Measurements from ENCODE around the gene FAM240B.

FAM240B gene

GRCh38 chr9:38700695-38701094 is 19.2 kb downstream of the FAM240B start:
- Histone ChIP-seq H3K4me3 (ENCODE audit: low read length) (no peak overlapping the region), H3K27me3 (ENCODE audit: insufficient read depth, low read length) (no peaks in the 10 kb centered on the region), H3K4me1 (ENCODE audit: insufficient read depth, low read length) (no peaks in the 10 kb centered on the region), H3K36me3 (ENCODE audit: insufficient read depth, low read length) (no peaks in the 10 kb centered on the region), H3K27ac (ENCODE audit: low read depth, low read length) (no peak overlapping the region), H3K9ac (ENCODE audit: low read depth, low read length) (no peak overlapping the region), H3K9me3 (ENCODE audit: insufficient read depth, low read depth, low read length) (0 out of 2 replicates have a peak, but pooled peaks cover 2% of the 10 kb centered on the region)
- WGBS, result 100% methylated on average over 1 of the region's 1 CpG

GRCh38 chr9:38699337-38699736 is 20.6 kb downstream of the FAM240B start:
- no peaks in the 10 kb centered on the region for H3K36me3 ChIP-seq (ENCODE audit: insufficient read depth, low read length)
- no peak overlapping the region for H3K4me3 ChIP-seq (ENCODE audit: low read length)
- H3K4me1 ChIP-seq (ENCODE audit: insufficient read depth, low read length), result peaks cover 2% of the 10 kb centered on the region; the same call in 1 of the 2 replicates
- no peak overlapping the region for H3K9ac ChIP-seq (ENCODE audit: low read depth, low read length)
- 0 out of 2 replicates have a peak, but pooled peaks cover 2% of the 10 kb centered on the region for H3K9me3 ChIP-seq (ENCODE audit: insufficient read depth, low read depth, low read length)
- 93% methylated on average over 7 of the region's 7 CpGs for WGBS
- no peaks in the 10 kb centered on the region for H3K27me3 ChIP-seq (ENCODE audit: insufficient read depth, low read length)
- H3K27ac ChIP-seq (ENCODE audit: low read depth, low read length), result no peak overlapping the region

- Histone ChIP-seq H3K4me3 (ENCODE audit: low read length) (no peak overlapping the region), H3K9ac (ENCODE audit: low read depth, low read length) (no peak overlapping the region), H3K27ac (ENCODE audit: low read depth, low read length) (no peak overlapping the region), H3K36me3 (ENCODE audit: insufficient read depth, low read length) (no peaks in the 10 kb centered on the region), H3K4me1 (ENCODE audit: insufficient read depth, low read length) (peaks cover 6% of the 10 kb centered on the region; the same call in 1 of the 2 replicates), H3K27me3 (ENCODE audit: insufficient read depth, low read length) (no peaks in the 10 kb centered on the region), H3K9me3 (ENCODE audit: insufficient read depth, low read depth, low read length) (no peaks in the 10 kb centered on the region)
- WGBS, result no CpG with 5 or more reads among the region's 2 CpGs
Measured at GRCh38 chr9:38697776-38698300, 22.1 kb downstream of the FAM240B start.

GRCh38 chr9:38696999-38697398 is 22.9 kb downstream of the FAM240B start:
- 91% methylated on average over 3 of the region's 3 CpGs for WGBS
- Histone ChIP-seq H3K4me3 (ENCODE audit: low read length) (no peak overlapping the region), H3K9ac (ENCODE audit: low read depth, low read length) (no peak overlapping the region), H3K36me3 (ENCODE audit: insufficient read depth, low read length) (no peaks in the 10 kb centered on the region), H3K27me3 (ENCODE audit: insufficient read depth, low read length) (no peaks in the 10 kb centered on the region), H3K27ac (ENCODE audit: low read depth, low read length) (no peak overlapping the region), H3K9me3 (ENCODE audit: insufficient read depth, low read depth, low read length) (no peaks in the 10 kb centered on the region), H3K4me1 (ENCODE audit: insufficient read depth, low read length) (peaks cover 14% of the 10 kb centered on the region; the same call in 1 of the 2 replicates)

GRCh38 chr9:38694676-38695075 is 25.3 kb downstream of the FAM240B start:
- Histone ChIP-seq H3K4me3 (ENCODE audit: low read length) (no peak overlapping the region), H3K36me3 (ENCODE audit: insufficient read depth, low read length) (no peaks in the 10 kb centered on the region), H3K9ac (ENCODE audit: low read depth, low read length) (no peak overlapping the region), H3K4me1 (ENCODE audit: insufficient read depth, low read length) (peaks cover 31% of the 10 kb centered on the region), H3K27me3 (ENCODE audit: insufficient read depth, low read length) (no peaks in the 10 kb centered on the region), H3K27ac (ENCODE audit: low read depth, low read length) (no peak overlapping the region), H3K9me3 (ENCODE audit: insufficient read depth, low read depth, low read length) (no peaks in the 10 kb centered on the region)
- 90% methylated on average over 10 of the region's 10 CpGs for WGBS

- WGBS, result 73% methylated on average over 4 of the region's 4 CpGs
- H3K36me3 ChIP-seq (ENCODE audit: insufficient read depth, low read length), result no peaks in the 10 kb centered on the region
- no peak overlapping the region for H3K27ac ChIP-seq (ENCODE audit: low read depth, low read length)
- H3K4me3 ChIP-seq (ENCODE audit: low read length), result no peak overlapping the region
- H3K9me3 ChIP-seq (ENCODE audit: insufficient read depth, low read depth, low read length), result no peaks in the 10 kb centered on the region
- no peak overlapping the region for H3K9ac ChIP-seq (ENCODE audit: low read depth, low read length)
- peaks cover 41% of the 10 kb centered on the region for H3K4me1 ChIP-seq (ENCODE audit: insufficient read depth, low read length)
- H3K27me3 ChIP-seq (ENCODE audit: insufficient read depth, low read length), result no peaks in the 10 kb centered on the region
Measured at GRCh38 chr9:38692707-38693106, 27.2 kb downstream of the FAM240B start.

- H3K27ac ChIP-seq (ENCODE audit: low read depth, low read length), result peak overlapping the region; percentile 79
- 29% methylated on average over 3 of the region's 3 CpGs for WGBS
- H3K27me3 ChIP-seq (ENCODE audit: insufficient read depth, low read length), result no peaks in the 10 kb centered on the region
- H3K36me3 ChIP-seq (ENCODE audit: insufficient read depth, low read length), result no peaks in the 10 kb centered on the region
- no peaks in the 10 kb centered on the region for H3K9me3 ChIP-seq (ENCODE audit: insufficient read depth, low read depth, low read length)
- no peak overlapping the region for H3K4me3 ChIP-seq (ENCODE audit: low read length)
- H3K4me1 ChIP-seq (ENCODE audit: insufficient read depth, low read length), result peaks cover 60% of the 10 kb centered on the region
- peak overlapping the region; percentile 3; the same call in 1 of the 2 replicates for H3K9ac ChIP-seq (ENCODE audit: low read depth, low read length)
Measured at GRCh38 chr9:38690574-38690973, 29.4 kb downstream of the FAM240B start.

GRCh38 chr9:38689678-38690077 is 30.3 kb downstream of the FAM240B start:
- H3K4me3 ChIP-seq (ENCODE audit: low read length), result no peak overlapping the region
- H3K4me1 ChIP-seq (ENCODE audit: insufficient read depth, low read length), result peaks cover 66% of the 10 kb centered on the region
- peak overlapping the region; percentile 3; the same call in 1 of the 2 replicates for H3K9ac ChIP-seq (ENCODE audit: low read depth, low read length)
- 8% methylated on average over 5 of the region's 5 CpGs for WGBS
- no peaks in the 10 kb centered on the region for H3K9me3 ChIP-seq (ENCODE audit: insufficient read depth, low read depth, low read length)
- no peaks in the 10 kb centered on the region for H3K36me3 ChIP-seq (ENCODE audit: insufficient read depth, low read length)
- no peaks in the 10 kb centered on the region for H3K27me3 ChIP-seq (ENCODE audit: insufficient read depth, low read length)
- peak overlapping the region; percentile 79 for H3K27ac ChIP-seq (ENCODE audit: low read depth, low read length)

GRCh38 chr9:38687992-38688391 is 31.9 kb downstream of the FAM240B start:
- Histone ChIP-seq H3K9ac (ENCODE audit: low read depth, low read length) (no peak overlapping the region), H3K9me3 (ENCODE audit: insufficient read depth, low read depth, low read length) (no peaks in the 10 kb centered on the region), H3K36me3 (ENCODE audit: insufficient read depth, low read length) (no peaks in the 10 kb centered on the region), H3K4me1 (ENCODE audit: insufficient read depth, low read length) (peaks cover 74% of the 10 kb centered on the region), H3K4me3 (ENCODE audit: low read length) (no peak overlapping the region), H3K27ac (ENCODE audit: low read depth, low read length) (no peak overlapping the region), H3K27me3 (ENCODE audit: insufficient read depth, low read length) (no peaks in the 10 kb centered on the region)
- 84% methylated on average over 8 of the region's 8 CpGs for WGBS

GRCh38 chr9:38687389-38687842 is 32.5 kb downstream of the FAM240B start:
- Histone ChIP-seq H3K4me1 (ENCODE audit: insufficient read depth, low read length) (peaks cover 74% of the 10 kb centered on the region), H3K27me3 (ENCODE audit: insufficient read depth, low read length) (no peaks in the 10 kb centered on the region), H3K36me3 (ENCODE audit: insufficient read depth, low read length) (no peaks in the 10 kb centered on the region), H3K9ac (ENCODE audit: low read depth, low read length) (no peak overlapping the region), H3K27ac (ENCODE audit: low read depth, low read length) (no peak overlapping the region), H3K9me3 (ENCODE audit: insufficient read depth, low read depth, low read length) (no peaks in the 10 kb centered on the region), H3K4me3 (ENCODE audit: low read length) (no peak overlapping the region)
- 73% methylated on average over 21 of the region's 21 CpGs for WGBS

- H3K27me3 ChIP-seq (ENCODE audit: insufficient read depth, low read length), result no peaks in the 10 kb centered on the region
- 53% methylated on average over 10 of the region's 10 CpGs for WGBS
- H3K36me3 ChIP-seq (ENCODE audit: insufficient read depth, low read length), result no peaks in the 10 kb centered on the region
- H3K9ac ChIP-seq (ENCODE audit: low read depth, low read length), result no peak overlapping the region
- H3K4me1 ChIP-seq (ENCODE audit: insufficient read depth, low read length), result peaks cover 76% of the 10 kb centered on the region
- H3K27ac ChIP-seq (ENCODE audit: low read depth, low read length), result no peak overlapping the region
- no peaks in the 10 kb centered on the region for H3K9me3 ChIP-seq (ENCODE audit: insufficient read depth, low read depth, low read length)
- no peak overlapping the region for H3K4me3 ChIP-seq (ENCODE audit: low read length)
Measured at GRCh38 chr9:38686933-38687332, 33.0 kb downstream of the FAM240B start.

- H3K9me3 ChIP-seq (ENCODE audit: insufficient read depth, low read depth, low read length), result no peaks in the 10 kb centered on the region
- 39% methylated on average over 2 of the region's 2 CpGs for WGBS
- H3K27ac ChIP-seq (ENCODE audit: low read depth, low read length), result peak overlapping the region; percentile 56; the same call in 1 of the 2 replicates
- peaks cover 67% of the 10 kb centered on the region for H3K4me1 ChIP-seq (ENCODE audit: insufficient read depth, low read length)
- no peaks in the 10 kb centered on the region for H3K27me3 ChIP-seq (ENCODE audit: insufficient read depth, low read length)
- H3K9ac ChIP-seq (ENCODE audit: low read depth, low read length), result no peak overlapping the region
- H3K36me3 ChIP-seq (ENCODE audit: insufficient read depth, low read length), result no peaks in the 10 kb centered on the region
- H3K4me3 ChIP-seq (ENCODE audit: low read length), result no peak overlapping the region
Measured at GRCh38 chr9:38685535-38685934, 34.4 kb downstream of the FAM240B start.
